Heart right ventricle (tissue), 16 donors: ENCODE results near the gene TP53TG3D. TPM values are rescaled to one million over a fixed set of nuclear protein-coding genes. Genes with fewer than 3 reads are reported as not detected.
"Not testable (repeated sequence)": the region's sequence is repeated elsewhere in the genome, so short reads cannot be mapped to it uniquely, and the experiment has no call there.

Experiments used
- ATAC-seq, 8 donors: fragments of 200-7000 bp; cut with Tn5 transposase; one replicate each; pipeline ENCODE4 v1.9.1; 2020; ENCODE audit warnings: mild to moderate bottlenecking in 8 of 8, moderate library complexity in 8 of 8, moderate number of reproducible peaks in 1 of 8
- DNase-seq, 2 donors: peaks; one replicate each; pipeline ENCODE4 v3.0.0-alpha.2; 2020
- H3K27ac ChIP-seq, 10 donors: fragments of 200-600 bp; sonication (generic) in 2 of 10; one replicate each; pipeline versions ENCODE4 v1.5.0 to v1.8.0; 2020 to 2022; ENCODE audit warnings: mild to moderate bottlenecking in 3 of 10
- H3K27me3 ChIP-seq, 7 donors: fragments of 200-600 bp; one replicate each; pipeline ENCODE4 v1.8.0; 2021 to 2022; ENCODE audit warnings: mild to moderate bottlenecking in 2 of 7
- H3K36me3 ChIP-seq, 9 donors: fragments of 200-600 bp; sonication (generic) in 1 of 9; one replicate each; pipeline versions ENCODE4 v1.5.0 to v1.8.0; 2020 to 2022; ENCODE audit warnings: mild to moderate bottlenecking in 2 of 9
- H3K4me1 ChIP-seq, 9 donors: fragments of 200-600 bp; sonication (generic) in 1 of 9; one replicate each; pipeline versions ENCODE4 v1.5.0 to v1.8.0; 2020 to 2022; ENCODE audit warnings: mild to moderate bottlenecking in 4 of 9
- H3K4me3 ChIP-seq, 10 donors: fragments of 200-600 bp; sonication (generic) in 2 of 10; one replicate each; pipeline versions ENCODE4 v1.5.0 to v1.8.0; 2020 to 2022; ENCODE audit warnings: mild to moderate bottlenecking in 7 of 10, moderate library complexity in 2 of 10
- H3K9me3 ChIP-seq, 11 donors: fragments of 200-600 bp in 10 of 11; sonication (generic) in 2 of 11; one replicate each; pipeline versions ENCODE4 v1.5.0 to v1.8.0; 2013 to 2022; ENCODE audit warnings: mild to moderate bottlenecking in 2 of 11, control low read depth in 1 of 11, moderate library complexity in 1 of 11
- WGBS, 2 donors: extraction: QIAGEN DNeasy Blood & Tissue Kit; methylation state at CpG; one replicate each; pipeline ENCODE4 v1.1.7; 2013; ENCODE audit warnings: inconsistent platforms in 1 of 2; 5-methylcytosine and 5-hydroxymethylcytosine counted together
- intact Hi-C, 10 donors: fragments of 100-400 bp; cut with DNase I; formaldehyde crosslinking; loops; one replicate each; pipeline versions ENCODE4 v1.11.1 to v1.14.2; 2022
- long read RNA-seq, 3 donors: library from polyadenylated mRNA; unstranded; transcript quantifications; one replicate each; pipeline ENCODE4 v2.0.0, GENCODE V29; 2020 to 2021
- polyA plus RNA-seq, 2 donors: library from polyadenylated mRNA; stranded (reverse); fragments of 200-250 nt; gene quantifications; one replicate each; pipeline ENCODE4 v1.2.3, GENCODE V29; 2013
- total RNA-seq, 10 donors: library from RNA; stranded (reverse); fragmentation: NEBNext Ultra II Directional in 3 of 10; extraction: Animal tissue kit (Norgen Biotek cat#: 25700) in 3 of 10; gene quantifications; one replicate each; pipeline versions ENCODE4 v1.2.1 to v1.2.4, GENCODE V29; 2021 to 2023
- donor health status: Arrhythmogenic right ventricular cardiomyopathy.
- donor health status: ischemic (EF 13 %, LVEDD 7.1; RV severe dilation, severe dysfunction).
- donor health status: healthy with polysubstance abuse.
- donor health status: DM: no; HTN: yes; CAD: no.
- donor health status: DM: no; HTN: no; CAD: no.
- donor health status: ischemic (EF 25% LVEDD 6.9; RV normal size, moderate dysfunction).
- donor health status: ischemic (EF 25% LVEDD 5.7; RV mildly dilated, moderate dysfunction).
- donor health status: healthy.
- donor health status: DM: yes; HTN: yes; CAD: no.
- donor health status: Ischemic cardiomyopathy.
- donor health status: ischemic (EF 35%, LVEDD 5.7; RV mildly dilated, moderate dysfunction).
- donor health status: nonischemic (EF 11% LVEDD 7.7; RV severe dilation, severe dysfunction).
- donor health status: DM: yes; HTN: yes; CAD: no.
- donor health status: PGD.
- donor health status: ischemic (EF 29% LVEDD 5.4; RV normal size, mild dysfunction).
- donor health status: nonischemic (EF 23%, LVEDD 6.1; RV moderate dilation, normal function).

TP53TG3D gene, protein sequence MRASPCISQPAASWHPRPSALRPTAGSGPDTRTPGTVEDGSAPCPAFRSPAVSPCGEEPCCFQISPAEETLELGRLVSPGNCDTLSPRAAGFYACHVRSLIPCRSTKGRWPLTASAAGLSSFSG
- total RNA-seq (1 to 10 TPM in 2 of 10 donors, under 1 TPM in 5, not detected in 3; 0.39 to 1.6 (median 0.68) TPM), polyA plus RNA-seq (under 1 TPM; 0.13 to 0.29 TPM)
- long read RNA-seq, donor 1 = 0 reads
- long read RNA-seq, donor 2 = 0 reads
- long read RNA-seq, donor 3 = 0 reads

DNA sequence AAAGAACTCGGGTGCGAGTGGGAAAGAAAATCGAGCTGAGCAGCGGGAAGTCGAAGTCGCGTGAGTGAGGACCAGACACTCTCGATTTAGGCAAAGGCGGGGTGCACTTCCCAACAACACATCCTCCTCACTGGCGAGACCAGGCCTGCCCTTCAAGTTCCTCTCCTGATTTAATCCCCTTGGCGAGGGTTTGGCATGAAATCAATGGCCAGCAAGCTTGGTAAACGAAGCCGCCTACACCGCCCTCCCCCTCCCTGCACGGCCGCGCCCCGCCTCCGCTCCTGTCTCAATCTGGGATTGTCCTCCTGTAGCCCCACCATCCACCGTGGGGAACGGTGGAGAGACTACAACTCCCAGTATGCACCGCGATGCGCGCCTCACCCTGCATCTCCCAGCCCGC is at the start of gene TP53TG3D:
Gene TP53TG3D (plus strand): TSS at position 301 of the 400 bp plus-strand sequence. CDS start 68 bp downstream, at position 369.
- H3K9me3 ChIP-seq, ATAC-seq, H3K27me3 ChIP-seq, DNase-seq, H3K36me3 ChIP-seq, H3K27ac ChIP-seq, H3K4me1 ChIP-seq, intact Hi-C loops: not testable (repeated sequence)
- 21 to 38% methylated on average over 7 to 8 of the region's 26 CpGs for WGBS, 2 donors
- peak within 1 kb of the TSS in 1 of 10 donors; percentile 41 for H3K4me3 ChIP-seq

DNA sequence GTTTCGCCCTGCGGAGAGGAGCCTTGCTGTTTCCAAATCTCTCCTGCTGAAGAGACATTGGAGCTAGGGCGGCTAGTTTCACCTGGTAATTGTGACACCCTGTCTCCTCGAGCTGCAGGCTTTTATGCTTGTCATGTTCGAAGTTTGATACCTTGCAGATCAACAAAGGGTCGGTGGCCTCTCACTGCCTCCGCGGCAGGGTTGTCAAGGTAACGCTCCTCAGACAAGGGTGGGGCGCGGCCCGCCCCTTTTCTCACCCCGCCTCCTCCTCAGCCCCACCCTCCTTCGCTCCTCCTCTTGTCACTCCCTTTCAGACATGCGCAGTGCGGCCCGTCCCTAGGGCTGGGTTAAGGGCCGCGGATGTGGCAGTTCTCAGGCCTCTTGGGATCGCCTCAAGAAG is 421 bp downstream of the TP53TG3D start:
- H3K36me3 ChIP-seq, H3K27me3 ChIP-seq, H3K27ac ChIP-seq, intact Hi-C loops, H3K4me1 ChIP-seq, H3K9me3 ChIP-seq, ATAC-seq: not testable (repeated sequence)
- peak overlapping the region in 1 of 10 donors; percentile 41 for H3K4me3 ChIP-seq
- 9 to 23% methylated on average over 4 to 9 of the region's 20 CpGs for WGBS, 2 donors
- DNase-seq = peak in 1 of 2 donors; percentile 6

DNA sequence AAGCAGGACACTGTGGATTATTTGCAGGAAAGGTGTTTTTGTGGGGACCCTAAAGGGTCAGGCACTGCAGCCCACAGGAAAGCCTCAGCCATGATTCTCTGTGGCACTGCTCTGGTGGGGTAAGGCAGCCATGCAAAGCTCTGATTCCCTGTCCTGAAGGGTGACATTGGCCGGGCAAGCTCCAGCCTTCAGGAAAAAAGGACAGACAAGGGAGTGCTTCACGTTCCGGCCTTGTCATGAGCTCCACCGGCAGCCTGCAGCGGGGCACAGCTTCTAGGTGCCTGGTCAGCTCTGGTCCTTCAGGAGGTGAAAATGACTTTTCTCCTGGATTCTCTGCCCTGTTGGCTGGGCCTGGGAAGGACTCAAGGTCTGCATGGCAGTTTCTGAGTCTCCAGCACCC is 8.4 kb downstream of the TP53TG3D start:
- DNase-seq, H3K36me3 ChIP-seq, H3K4me3 ChIP-seq, ATAC-seq, intact Hi-C loops, H3K4me1 ChIP-seq, H3K9me3 ChIP-seq, H3K27ac ChIP-seq, H3K27me3 ChIP-seq: not testable (repeated sequence)
- WGBS, 2 donors = 80 to 81% methylated on average over 5 of the region's 5 CpGs

DNA sequence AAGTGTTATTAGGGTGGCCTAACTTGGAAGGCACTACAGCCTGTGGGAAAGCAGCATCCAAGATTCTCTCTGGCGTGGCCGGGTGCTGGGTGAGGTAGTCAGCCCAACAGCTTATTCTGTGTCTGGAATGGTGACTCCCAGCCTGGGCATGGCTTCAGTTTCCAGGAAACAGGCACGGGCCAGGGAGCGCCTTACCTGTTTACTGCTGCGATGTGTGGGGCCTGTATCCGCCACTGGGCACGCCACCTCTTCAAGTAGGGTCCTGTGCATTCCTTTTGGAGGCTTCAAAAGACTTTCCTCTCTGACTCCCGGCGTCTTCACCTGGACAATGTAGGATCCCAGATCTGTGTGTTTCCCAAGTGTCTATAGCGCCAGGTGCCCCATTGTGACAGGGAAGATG is 10.5 kb downstream of the TP53TG3D start:
- intact Hi-C loops, H3K36me3 ChIP-seq, H3K4me1 ChIP-seq, H3K9me3 ChIP-seq, H3K4me3 ChIP-seq, H3K27ac ChIP-seq, H3K27me3 ChIP-seq, DNase-seq, ATAC-seq: not testable (repeated sequence)
- 73 to 83% methylated on average over 10 of the region's 10 CpGs for WGBS, 2 donors

DNA sequence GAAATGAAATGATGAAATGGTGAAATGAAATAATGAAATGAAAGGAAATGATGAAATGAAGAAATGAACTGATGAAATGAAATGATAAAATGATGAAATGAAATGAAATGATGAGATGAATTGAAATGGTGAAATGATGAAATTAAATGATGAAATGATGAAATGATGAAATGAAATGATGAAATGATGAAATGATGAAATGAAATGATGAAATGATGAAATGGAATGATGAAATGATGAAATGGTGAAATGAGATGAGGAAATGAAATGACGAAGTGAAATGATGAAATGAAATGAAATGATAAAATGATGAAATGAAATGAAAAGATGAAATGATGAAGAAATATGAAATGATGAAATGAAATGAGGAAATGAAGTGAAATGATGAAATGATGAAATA is 28.8 kb downstream of the TP53TG3D start:
- H3K36me3 ChIP-seq, H3K27ac ChIP-seq, intact Hi-C loops, H3K27me3 ChIP-seq, ATAC-seq, H3K4me1 ChIP-seq, H3K9me3 ChIP-seq, DNase-seq, H3K4me3 ChIP-seq: not testable (repeated sequence)
- WGBS, 2 donors = 64 to 80% methylated on average over 1 of the region's 1 CpG

DNA sequence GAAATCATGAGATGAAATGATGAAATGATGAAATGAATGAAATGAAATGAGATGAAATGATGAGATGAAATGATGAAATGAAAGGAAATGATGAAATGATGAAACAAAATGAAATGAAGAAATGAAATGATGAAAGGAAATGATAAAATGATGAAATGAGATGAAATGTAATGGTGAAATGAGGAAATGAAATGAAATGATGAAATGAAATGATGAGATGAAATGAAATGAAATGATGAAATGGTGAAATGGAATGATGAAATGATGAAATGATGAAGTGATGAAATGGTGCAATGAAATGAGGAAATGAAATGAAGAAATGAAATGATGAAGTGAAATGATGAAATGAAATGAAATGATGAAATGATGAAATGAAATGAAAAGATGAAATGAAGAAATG is 29.9 kb downstream of the TP53TG3D start:
- intact Hi-C loops = not testable (repeated sequence)

DNA sequence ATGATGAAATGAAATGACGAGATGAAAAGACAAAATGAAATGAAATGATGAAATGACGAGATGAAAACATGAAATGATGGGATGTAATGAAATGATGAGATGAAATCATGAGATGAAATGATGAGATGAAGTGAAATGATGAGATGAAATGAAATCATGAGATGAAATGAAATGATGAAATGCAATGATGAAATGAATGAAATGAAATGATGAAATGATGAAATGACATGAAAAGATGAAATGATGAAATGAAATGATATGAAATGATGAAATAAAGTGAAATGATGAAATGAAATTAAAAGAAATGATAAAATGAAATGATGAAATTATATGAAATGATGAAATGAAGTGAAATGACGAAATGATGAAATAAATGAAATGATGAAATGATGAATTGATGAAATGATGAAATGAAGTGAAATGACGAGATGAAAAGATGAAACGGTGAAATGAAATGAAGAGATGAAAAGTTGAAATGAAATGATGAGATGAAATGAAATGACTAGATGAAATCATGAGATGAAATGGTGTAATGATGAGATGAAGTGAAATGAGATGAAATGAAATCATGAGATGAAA is 30.9 kb downstream of the TP53TG3D start:
- H3K4me3 ChIP-seq, H3K9me3 ChIP-seq, DNase-seq, H3K27me3 ChIP-seq, ATAC-seq, H3K36me3 ChIP-seq, H3K4me1 ChIP-seq, intact Hi-C loops, H3K27ac ChIP-seq: not testable (repeated sequence)
- 71 to 81% methylated on average over 5 of the region's 5 CpGs for WGBS, 2 donors

More for the DNA sequence above, 29.9 kb downstream of the TP53TG3D start:
- H3K4me1 ChIP-seq, H3K9me3 ChIP-seq, H3K36me3 ChIP-seq, ATAC-seq, H3K27me3 ChIP-seq, DNase-seq, H3K27ac ChIP-seq, H3K4me3 ChIP-seq: not testable (repeated sequence)

DNA sequence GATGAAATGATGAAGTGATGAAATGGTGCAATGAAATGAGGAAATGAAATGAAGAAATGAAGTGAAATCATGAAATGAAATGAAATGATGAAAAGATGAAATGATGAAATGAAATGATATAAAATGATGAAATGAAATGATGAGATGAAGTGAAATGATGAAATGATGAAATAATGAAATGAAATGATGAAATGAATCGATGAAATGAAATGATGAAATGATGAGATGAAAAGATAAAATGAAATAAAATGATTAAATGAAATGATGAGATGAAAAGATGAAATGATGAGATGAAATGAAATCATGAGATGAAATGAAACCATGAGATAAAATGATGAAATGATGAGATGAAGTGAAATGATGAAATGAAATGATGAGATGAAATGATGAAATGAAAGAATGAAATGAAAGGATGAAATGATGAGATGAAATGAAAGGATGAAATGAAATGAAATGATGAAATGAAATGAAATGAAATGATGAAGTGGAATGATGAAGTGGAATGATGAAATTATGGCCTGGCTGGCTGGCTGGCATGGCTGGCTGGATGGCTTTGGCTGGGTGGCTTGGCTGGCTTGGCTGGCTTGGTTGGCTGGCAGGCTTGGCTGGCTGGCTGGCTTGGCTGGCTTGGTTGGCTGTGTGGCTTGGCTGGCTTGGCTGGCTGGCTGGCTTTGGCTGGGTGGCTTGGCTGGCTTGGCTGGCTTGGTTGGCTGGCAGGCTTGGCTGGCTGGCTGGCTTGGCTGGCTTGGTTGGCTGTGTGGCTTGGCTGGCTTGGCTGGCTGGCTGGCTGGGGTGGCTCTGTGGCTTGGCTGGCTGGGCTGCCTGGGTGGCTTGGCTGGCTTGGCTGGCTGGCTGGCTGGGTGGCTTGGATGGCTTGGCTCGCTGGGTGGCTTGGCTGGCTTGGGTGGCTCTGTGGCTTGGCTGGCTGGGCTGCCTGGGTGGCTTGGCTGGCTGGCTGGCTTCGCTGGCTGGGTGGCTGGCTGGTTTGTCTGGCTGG is 32.0 kb downstream of the TP53TG3D start:
- H3K27ac ChIP-seq, H3K9me3 ChIP-seq, H3K4me1 ChIP-seq, intact Hi-C loops, H3K4me3 ChIP-seq, DNase-seq, ATAC-seq, H3K27me3 ChIP-seq, H3K36me3 ChIP-seq: not testable (repeated sequence)
- 46 to 51% methylated on average over 3 of the region's 3 CpGs for whole genome bisulfite sequencing, 2 donors

DNA sequence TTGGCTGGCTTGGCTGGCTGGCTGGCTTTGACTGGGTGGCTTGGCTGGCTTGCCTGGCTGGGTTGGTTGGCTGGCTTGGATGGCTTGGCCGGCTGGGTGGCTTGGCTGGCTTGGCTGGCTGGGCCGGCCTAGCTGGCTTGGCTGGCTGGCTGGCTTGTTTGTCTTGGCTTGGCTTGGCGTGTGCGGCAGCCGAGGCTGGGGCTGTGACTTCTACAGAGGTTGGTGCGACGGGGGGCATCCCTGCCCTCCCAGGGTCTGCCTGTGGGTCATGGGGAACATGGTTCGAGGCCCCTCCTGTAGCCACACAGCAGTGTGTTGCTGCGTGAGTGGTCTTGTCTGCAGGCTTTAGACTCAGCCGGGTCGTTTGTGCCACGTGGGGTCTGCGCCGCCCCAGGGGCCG is 33.1 kb downstream of the TP53TG3D start:
- ATAC-seq, H3K4me3 ChIP-seq, H3K27ac ChIP-seq, H3K9me3 ChIP-seq, DNase-seq, H3K27me3 ChIP-seq, H3K4me1 ChIP-seq, intact Hi-C loops, H3K36me3 ChIP-seq: not testable (repeated sequence)
- 87 to 93% methylated on average over 7 of the region's 15 CpGs for WGBS, 2 donors

DNA sequence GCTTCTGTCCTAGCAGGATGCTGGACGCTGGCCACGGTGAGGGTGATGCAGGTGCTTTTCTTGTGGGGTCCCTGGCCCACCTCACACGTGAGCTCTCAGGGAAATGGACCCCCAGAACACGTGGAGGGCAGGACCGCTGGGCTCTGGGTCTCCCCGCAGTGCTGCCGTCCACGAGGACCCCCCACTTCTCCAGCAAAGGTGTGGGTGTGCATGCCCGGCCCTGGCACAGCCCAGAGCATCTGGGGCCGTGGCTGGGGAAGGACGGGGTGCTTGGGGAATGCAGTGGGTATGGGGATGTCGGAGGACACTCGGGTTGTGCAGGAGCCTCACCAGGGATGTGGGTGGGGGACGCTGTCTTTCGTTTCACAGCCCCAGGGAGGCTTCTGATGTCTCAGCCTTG is 34.7 kb downstream of the TP53TG3D start:
- H3K27me3 ChIP-seq, DNase-seq, intact Hi-C loops, H3K4me1 ChIP-seq, H3K4me3 ChIP-seq, H3K27ac ChIP-seq, H3K36me3 ChIP-seq, H3K9me3 ChIP-seq: not testable (repeated sequence)
- 72 to 75% methylated on average over 13 of the region's 15 CpGs for WGBS, 2 donors
- ATAC-seq = peak in 1 of 8 donors; percentile 62

DNA sequence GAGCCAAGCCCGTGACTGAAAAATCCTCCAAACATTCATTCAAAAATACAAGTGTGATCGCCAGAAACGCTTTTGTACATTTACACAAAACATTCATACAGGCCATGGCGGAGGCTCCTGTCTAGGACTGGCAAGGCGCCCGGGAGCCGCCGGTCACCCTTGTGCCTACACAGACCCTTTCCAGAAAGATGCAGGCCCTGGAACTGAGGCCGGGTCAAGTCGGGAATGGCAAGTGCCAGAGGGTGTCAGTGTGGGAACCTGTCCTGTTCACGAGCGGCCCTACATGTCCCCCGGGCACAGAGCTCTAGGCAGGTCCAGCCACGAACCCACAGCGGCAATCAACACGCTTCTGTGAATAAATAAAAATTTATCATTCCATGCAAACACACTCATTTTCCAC is 36.1 kb downstream of the TP53TG3D start:
- H3K27me3 ChIP-seq, H3K9me3 ChIP-seq, intact Hi-C loops, H3K4me1 ChIP-seq, H3K36me3 ChIP-seq, DNase-seq, H3K27ac ChIP-seq, H3K4me3 ChIP-seq, ATAC-seq: not testable (repeated sequence)
- 85 to 88% methylated on average over 6 to 7 of the region's 16 CpGs for WGBS, 2 donors
